GM12874 (cell line): Measurements from ENCODE around the gene GBX2.

Experiments used
- TF ChIP-seq, protein P1 (sequence below): IDR thresholded peaks from 2 replicates; pipeline ENCODE4 v1.5.1; 2011; ENCODE audit warnings: low read depth, mild to moderate bottlenecking, control low read depth, low read length, moderate library complexity; ENCODE audit not compliant: insufficient read depth

GBX2 gene

DNA sequence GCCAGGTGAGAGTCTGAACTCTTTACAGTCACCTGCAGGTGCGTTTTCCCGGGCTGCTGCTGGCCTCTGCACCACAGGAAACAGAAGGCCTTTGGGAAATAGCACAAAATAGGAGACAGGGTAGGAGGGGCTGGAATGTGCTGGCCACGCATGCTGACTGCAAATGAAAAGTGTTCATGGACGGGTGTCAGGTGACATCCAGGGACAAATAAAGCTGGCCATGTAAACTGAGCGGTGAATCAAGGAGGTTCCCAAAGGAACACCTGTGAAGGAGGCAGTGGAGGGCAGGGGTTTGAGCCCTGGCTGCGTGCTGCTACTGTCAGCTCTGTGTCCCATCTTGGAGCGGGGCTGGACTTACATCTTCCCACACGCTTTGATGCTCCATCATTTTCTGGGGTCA, 42.4 kb upstream of the GBX2 start:
- TF ChIP-seq, protein P1, sequence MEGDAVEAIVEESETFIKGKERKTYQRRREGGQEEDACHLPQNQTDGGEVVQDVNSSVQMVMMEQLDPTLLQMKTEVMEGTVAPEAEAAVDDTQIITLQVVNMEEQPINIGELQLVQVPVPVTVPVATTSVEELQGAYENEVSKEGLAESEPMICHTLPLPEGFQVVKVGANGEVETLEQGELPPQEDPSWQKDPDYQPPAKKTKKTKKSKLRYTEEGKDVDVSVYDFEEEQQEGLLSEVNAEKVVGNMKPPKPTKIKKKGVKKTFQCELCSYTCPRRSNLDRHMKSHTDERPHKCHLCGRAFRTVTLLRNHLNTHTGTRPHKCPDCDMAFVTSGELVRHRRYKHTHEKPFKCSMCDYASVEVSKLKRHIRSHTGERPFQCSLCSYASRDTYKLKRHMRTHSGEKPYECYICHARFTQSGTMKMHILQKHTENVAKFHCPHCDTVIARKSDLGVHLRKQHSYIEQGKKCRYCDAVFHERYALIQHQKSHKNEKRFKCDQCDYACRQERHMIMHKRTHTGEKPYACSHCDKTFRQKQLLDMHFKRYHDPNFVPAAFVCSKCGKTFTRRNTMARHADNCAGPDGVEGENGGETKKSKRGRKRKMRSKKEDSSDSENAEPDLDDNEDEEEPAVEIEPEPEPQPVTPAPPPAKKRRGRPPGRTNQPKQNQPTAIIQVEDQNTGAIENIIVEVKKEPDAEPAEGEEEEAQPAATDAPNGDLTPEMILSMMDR: no peak

DNA sequence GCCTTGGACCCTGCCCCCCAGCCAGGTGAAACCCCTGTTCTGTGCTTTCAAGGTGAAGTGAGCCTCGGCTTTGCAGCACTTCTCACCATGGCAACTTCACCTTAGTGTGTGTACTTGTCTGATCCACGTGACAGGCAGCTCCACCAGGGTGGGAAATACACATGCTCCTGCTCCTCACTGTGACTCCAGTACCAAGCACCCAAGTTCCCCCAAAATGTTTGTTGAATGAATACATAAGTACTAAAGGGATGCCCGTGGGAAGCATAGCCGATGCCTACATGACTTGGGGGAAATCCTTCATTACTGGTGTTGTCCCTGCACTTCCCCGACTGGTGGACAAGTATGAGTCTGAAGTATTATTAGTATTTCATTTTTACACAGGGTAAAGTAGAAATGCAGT, 41.8 kb upstream of the GBX2 start:
- TF ChIP-seq, protein P1: no peak

DNA sequence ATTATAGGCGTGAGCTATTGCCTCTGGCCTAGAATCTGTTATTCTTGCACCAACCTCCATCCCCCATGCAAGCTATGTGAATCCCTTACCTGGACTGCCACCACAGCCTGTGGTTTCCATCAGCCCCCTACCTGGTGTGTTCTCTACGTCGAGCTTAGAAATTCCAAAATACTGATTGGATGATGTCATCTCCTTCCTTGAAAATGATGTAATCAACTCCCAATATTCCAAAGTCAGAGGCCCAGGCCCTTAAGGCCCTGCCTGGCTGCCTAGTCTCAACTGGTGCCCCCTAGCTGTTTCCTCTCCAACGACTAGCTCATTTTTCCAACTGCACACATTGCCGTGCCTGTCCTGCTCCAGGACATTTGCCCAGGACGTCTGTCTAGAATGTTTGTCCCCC, 41.3 kb upstream of the GBX2 start:
- TF ChIP-seq, protein P1: no peak

DNA sequence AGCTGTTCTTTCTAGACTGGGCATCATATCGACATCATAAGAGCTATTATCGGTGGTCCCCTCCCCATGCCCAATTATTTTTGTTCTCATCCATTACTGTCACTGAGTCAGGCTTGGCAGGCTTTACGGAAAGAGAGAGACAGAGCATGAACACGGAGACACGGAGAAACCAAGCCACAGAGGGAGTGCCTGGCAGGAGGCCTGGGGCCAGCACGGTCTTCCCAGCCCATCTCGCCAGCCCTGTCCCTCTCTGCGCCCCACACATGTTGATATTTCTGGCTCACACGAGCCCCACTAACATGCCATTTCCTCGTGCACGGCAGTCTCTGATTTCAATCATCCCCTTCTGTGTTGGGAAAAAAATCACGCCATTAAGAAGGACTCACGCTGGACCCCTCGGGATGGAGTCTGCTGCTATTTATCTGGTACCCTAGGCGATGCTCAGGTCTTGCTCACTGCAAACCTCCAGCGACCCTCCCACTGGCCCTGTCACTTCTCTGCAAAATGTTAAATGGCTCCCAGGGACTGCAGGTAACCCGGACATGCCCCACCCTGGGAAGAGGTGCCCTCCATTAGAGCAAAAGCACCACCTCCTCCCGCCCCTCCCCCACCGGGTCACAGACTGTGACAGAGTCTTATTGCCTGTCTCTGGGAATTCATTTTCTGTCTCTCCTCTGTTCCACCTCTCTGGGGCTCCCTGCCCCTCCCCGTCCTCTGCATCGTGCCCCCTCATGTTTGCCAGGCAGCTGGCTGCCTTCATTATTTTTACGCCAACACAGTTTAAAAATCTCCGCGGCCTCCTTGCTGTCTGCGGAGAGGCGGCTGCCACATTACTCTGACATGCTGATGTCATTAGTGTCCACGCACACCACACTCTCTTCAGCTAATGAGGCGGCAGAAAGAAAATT, 40.1 kb upstream of the GBX2 start:
- TF ChIP-seq, protein P1: no peak

DNA sequence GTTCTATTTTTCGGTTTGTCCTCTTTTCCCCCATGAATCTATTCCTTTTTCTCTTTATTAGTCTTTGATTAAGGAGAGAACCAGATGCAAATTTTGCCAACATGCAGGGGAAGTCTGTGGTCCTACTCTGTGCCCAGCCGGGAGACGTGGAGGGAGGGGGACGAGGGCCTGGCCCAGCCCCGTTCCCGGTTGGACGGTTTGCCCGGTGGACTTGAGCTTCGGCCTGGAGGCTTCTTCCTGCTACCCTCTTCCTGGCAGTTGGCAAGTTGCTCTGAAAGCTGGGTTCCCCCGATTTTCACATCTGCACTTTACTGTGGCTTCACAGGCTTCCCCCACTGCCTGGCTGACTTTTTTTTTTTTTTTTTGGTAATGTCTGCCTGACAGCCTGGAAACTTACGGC, 39.3 kb upstream of the GBX2 start:
- TF ChIP-seq, protein P1: no peak

DNA sequence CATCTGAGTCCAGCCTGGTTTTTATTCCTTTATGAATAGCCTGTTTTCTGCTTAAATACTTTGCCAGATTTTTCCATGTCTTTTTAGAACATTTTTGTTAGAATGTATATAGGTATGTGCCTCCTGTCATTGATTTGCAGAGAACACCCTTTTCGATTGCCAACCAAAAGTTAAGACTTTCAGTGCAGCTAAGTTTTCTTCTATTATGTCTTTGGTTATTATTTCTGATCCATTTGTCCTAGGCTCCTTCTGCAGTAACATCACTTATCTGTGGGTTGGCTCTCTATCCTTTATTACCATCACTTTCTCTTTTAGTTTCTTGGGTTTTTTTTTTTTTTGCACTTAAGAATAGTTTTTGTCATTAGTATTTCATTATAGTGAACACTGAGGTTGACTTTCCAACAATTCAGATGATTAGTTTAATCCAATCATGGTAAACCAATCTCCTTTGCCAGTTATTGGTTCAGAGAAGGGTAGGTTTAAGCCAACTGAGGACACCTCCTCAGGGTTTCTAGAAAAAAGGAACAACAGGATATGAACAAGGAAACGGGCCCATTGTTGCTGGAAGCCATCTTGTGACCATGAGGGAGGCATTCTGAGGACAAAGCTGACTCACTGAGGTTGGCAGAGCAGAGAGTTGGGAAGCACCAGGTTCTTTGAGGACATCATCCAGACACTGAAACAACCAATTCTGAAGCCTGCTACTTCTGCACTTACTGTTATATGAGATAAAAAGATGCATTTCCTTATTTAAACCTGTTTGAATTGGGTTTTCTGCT, 37.9 kb upstream of the GBX2 start:
- TF ChIP-seq, protein P1: no peak

DNA sequence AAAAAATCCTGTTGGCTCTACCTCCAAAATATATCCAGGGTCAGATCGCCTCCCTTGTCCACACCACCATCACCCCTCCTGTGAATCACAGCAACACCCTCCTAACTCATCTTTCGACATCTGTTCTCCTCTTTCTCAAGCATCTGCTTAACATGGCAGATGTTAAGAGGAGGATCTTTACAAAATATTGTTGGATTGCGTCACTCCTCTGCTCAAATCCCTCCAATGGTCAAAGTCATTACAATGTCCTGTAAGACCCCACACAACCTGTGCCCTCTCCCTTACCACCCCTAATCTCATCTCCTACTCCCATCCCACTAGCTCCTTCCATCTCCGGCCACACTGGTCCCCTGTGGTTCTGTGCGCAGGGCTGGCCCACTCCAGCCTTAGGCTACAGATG, 36.8 kb upstream of the GBX2 start:
- TF ChIP-seq, protein P1: no peak
